Measurements from ENCODE around the gene LGR6. TPM values are rescaled to one million over a fixed set of nuclear protein-coding genes. Genes with fewer than 3 reads are reported as not detected.

LGR6 gene
- total and polyA plus RNA-seq, 2 experiments from 2014 or later, result 0.66 to 0.89 TPM

- no peak for DNase-seq (ENCODE audit: low spot score)
These were observed 89.8 kb downstream of the LGR6 start for GRCh38 chr1:202283379-202283844.

GRCh38 chr1:202283991-202284390 is 90.4 kb downstream of the LGR6 start:
- Histone ChIP-seq H3K9me2 (ENCODE audit: insufficient read depth) (peaks cover 12% of the 10 kb centered on the region; the same call in 1 of the 2 replicates), H3K79me2 (replicated peaks; ENCODE audit: insufficient read depth) (no peaks in the 10 kb centered on the region), H3K27me3 (ENCODE audit: insufficient read depth) (no peaks in the 10 kb centered on the region), H3K4me3 (no peak overlapping the region), H4K20me1 (replicated peaks; ENCODE audit: insufficient read depth) (no peaks in the 10 kb centered on the region), H3K27ac (ENCODE audit: low read depth) (no peak overlapping the region), H3K4me1 (ENCODE audit: insufficient read depth) (peaks cover 14% of the 10 kb centered on the region), H3F3A (replicated peaks; ENCODE audit: low read depth) (no peaks in the 10 kb centered on the region), H2AFZ (no peak overlapping the region), H3K36me3 (ENCODE audit: insufficient read depth) (no peaks in the 10 kb centered on the region), H3K4me2 (no peak overlapping the region)
- Mint-ChIP-seq H3K27me3 (ENCODE audit: insufficient read depth, low read depth, poor library complexity) (no peaks in the 10 kb centered on the region), H3K4me1 (peaks cover 22% of the 10 kb centered on the region), H3K27ac (no peak overlapping the region), H3K9me3 (no peaks in the 10 kb centered on the region), H3K36me3 (ENCODE audit: low read depth) (no peaks in the 10 kb centered on the region), H3K4me3 (no peak overlapping the region)
- TF ChIP-seq EZH2phosphoT487 (IDR thresholded peaks at IDR 0.05; ENCODE audit: unreplicated experiment), result no peak
- ATAC-seq (no peak), DNase-seq (ENCODE audit: low spot score) (no peak)

More at GRCh38 chr1:202283379-202283844, 89.8 kb downstream of the LGR6 start:
- Mint-ChIP-seq H3K9me3 (no peaks in the 10 kb centered on the region), H3K36me3 (ENCODE audit: low read depth) (no peaks in the 10 kb centered on the region), H3K27me3 (ENCODE audit: insufficient read depth, low read depth, poor library complexity) (peaks cover under 1% of the 10 kb centered on the region), H3K4me1 (peaks cover 22% of the 10 kb centered on the region), H3K27ac (no peak overlapping the region), H3K4me3 (no peak overlapping the region)
- H3K4me1 ChIP-seq (ENCODE audit: insufficient read depth), result peaks cover 14% of the 10 kb centered on the region
- no peaks in the 10 kb centered on the region for H3K36me3 ChIP-seq (ENCODE audit: insufficient read depth)
- no peak overlapping the region for H3K4me3 ChIP-seq
- ATAC-seq, result no peak
- TF ChIP-seq EZH2phosphoT487 (IDR thresholded peaks at IDR 0.05; ENCODE audit: unreplicated experiment), result no peak
- no peaks in the 10 kb centered on the region for H3K79me2 ChIP-seq (replicated peaks; ENCODE audit: insufficient read depth)
- no peak overlapping the region for H3K27ac ChIP-seq (ENCODE audit: low read depth)
- no peaks in the 10 kb centered on the region for H4K20me1 ChIP-seq (replicated peaks; ENCODE audit: insufficient read depth)
- H3F3A ChIP-seq (replicated peaks; ENCODE audit: low read depth), result no peaks in the 10 kb centered on the region
- no peak overlapping the region for H3K4me2 ChIP-seq
- H2AFZ ChIP-seq, result no peak overlapping the region; the same call in 1 of the 2 replicates
- peaks cover 14% of the 10 kb centered on the region; the same call in 1 of the 2 replicates for H3K9me2 ChIP-seq (ENCODE audit: insufficient read depth)
- no peaks in the 10 kb centered on the region for H3K27me3 ChIP-seq (ENCODE audit: insufficient read depth)

GRCh38 chr1:202285908-202286307 is 92.3 kb downstream of the LGR6 start:
- H3K9me2 ChIP-seq (ENCODE audit: insufficient read depth), result no peaks in the 10 kb centered on the region
- H4K20me1 ChIP-seq (replicated peaks; ENCODE audit: insufficient read depth), result no peaks in the 10 kb centered on the region
- no peak overlapping the region for H3K27ac Mint-ChIP-seq
- H3K27me3 ChIP-seq (ENCODE audit: insufficient read depth), result no peaks in the 10 kb centered on the region
- no peak overlapping the region for H3K4me3 Mint-ChIP-seq
- H3K79me2 ChIP-seq (replicated peaks; ENCODE audit: insufficient read depth), result no peaks in the 10 kb centered on the region
- no peak overlapping the region for H2AFZ ChIP-seq
- no peaks in the 10 kb centered on the region for H3F3A ChIP-seq (replicated peaks; ENCODE audit: low read depth)
- H3K36me3 ChIP-seq (ENCODE audit: insufficient read depth), result no peaks in the 10 kb centered on the region
- no peaks in the 10 kb centered on the region for H3K36me3 Mint-ChIP-seq (ENCODE audit: low read depth)
- ATAC-seq (no peak), DNase-seq (ENCODE audit: low spot score) (no peak)
- TF ChIP-seq STAT1 (IDR thresholded peaks at IDR 0.05; ENCODE audit: unreplicated experiment) (no peak), ZNF462 (CRISPR knock-in tag; IDR thresholded peaks at IDR 0.05) (no peak), EZH2phosphoT487 (IDR thresholded peaks at IDR 0.05; ENCODE audit: unreplicated experiment) (no peak), ZNF114 (CRISPR knock-in tag; IDR thresholded peaks at IDR 0.05) (no peak)
- H3K4me3 ChIP-seq, result no peak overlapping the region
- H3K4me2 ChIP-seq, result no peak overlapping the region
- no peaks in the 10 kb centered on the region for H3K27me3 Mint-ChIP-seq (ENCODE audit: insufficient read depth, low read depth, poor library complexity)
- H3K27ac ChIP-seq (ENCODE audit: low read depth), result no peak overlapping the region
- no peaks in the 10 kb centered on the region for H3K9me3 Mint-ChIP-seq
- peaks cover 13% of the 10 kb centered on the region for H3K4me1 Mint-ChIP-seq
- H3K4me1 ChIP-seq (ENCODE audit: insufficient read depth), result peaks cover 5% of the 10 kb centered on the region

All from GM23338 (cell line).